ENCODE data around the gene PHF21B.
A peak's percentile ranks its signal among the peaks of the same experiment; 100 is the strongest.

PHF21B gene

DNA sequence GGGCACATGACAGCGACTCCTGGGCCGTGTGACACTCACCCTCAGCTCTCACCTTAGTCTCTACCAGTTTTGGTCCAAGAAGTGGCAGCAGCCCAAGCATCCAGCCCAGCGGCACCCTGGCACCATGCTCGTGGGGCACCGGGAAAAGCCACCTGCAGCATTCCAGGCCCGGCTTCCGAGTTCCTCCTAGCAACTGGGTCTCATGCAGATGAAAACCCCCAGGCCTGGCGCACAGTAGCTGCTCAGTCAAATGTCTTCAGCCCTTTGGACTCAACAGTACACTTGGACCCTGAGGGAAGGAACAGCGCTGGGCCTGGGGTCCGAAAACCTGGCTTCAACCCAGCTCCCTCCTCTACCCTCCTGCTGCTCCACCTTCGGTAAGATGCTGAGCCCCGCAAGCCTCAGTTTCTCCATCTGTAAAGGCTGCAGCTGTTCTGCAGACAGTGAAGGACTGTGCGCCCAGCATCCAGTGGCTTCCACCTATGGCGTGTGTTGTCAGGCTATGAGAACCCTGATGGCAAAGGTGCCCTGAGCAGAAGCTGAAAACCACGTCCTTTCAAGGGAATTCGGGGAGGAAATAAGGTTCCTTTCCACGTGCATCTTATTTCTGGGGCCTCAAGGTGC, 66.0 kb downstream of the PHF21B start (continued):
- TF ChIP-seq, protein P1, sequence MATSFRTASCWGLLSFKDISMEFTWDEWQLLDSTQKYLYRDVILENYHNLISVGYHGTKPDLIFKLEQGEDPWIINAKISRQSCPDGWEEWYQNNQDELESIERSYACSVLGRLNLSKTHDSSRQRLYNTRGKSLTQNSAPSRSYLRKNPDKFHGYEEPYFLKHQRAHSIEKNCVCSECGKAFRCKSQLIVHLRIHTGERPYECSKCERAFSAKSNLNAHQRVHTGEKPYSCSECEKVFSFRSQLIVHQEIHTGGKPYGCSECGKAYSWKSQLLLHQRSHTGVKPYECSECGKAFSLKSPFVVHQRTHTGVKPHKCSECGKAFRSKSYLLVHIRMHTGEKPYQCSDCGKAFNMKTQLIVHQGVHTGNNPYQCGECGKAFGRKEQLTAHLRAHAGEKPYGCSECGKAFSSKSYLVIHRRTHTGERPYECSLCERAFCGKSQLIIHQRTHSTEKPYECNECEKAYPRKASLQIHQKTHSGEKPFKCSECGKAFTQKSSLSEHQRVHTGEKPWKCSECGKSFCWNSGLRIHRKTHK (tag by site-specific recombination; IDR thresholded peaks at IDR 0.05): no peak
- TF ChIP-seq, protein P2, sequence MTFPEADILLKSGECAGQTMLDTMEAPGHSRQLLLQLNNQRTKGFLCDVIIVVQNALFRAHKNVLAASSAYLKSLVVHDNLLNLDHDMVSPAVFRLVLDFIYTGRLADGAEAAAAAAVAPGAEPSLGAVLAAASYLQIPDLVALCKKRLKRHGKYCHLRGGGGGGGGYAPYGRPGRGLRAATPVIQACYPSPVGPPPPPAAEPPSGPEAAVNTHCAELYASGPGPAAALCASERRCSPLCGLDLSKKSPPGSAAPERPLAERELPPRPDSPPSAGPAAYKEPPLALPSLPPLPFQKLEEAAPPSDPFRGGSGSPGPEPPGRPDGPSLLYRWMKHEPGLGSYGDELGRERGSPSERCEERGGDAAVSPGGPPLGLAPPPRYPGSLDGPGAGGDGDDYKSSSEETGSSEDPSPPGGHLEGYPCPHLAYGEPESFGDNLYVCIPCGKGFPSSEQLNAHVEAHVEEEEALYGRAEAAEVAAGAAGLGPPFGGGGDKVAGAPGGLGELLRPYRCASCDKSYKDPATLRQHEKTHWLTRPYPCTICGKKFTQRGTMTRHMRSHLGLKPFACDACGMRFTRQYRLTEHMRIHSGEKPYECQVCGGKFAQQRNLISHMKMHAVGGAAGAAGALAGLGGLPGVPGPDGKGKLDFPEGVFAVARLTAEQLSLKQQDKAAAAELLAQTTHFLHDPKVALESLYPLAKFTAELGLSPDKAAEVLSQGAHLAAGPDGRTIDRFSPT (tag by site-specific recombination; IDR thresholded peaks at IDR 0.05): no peak
- no peak for TF ChIP-seq IKZF3 (tag by site-specific recombination; IDR thresholded peaks at IDR 0.05)

DNA sequence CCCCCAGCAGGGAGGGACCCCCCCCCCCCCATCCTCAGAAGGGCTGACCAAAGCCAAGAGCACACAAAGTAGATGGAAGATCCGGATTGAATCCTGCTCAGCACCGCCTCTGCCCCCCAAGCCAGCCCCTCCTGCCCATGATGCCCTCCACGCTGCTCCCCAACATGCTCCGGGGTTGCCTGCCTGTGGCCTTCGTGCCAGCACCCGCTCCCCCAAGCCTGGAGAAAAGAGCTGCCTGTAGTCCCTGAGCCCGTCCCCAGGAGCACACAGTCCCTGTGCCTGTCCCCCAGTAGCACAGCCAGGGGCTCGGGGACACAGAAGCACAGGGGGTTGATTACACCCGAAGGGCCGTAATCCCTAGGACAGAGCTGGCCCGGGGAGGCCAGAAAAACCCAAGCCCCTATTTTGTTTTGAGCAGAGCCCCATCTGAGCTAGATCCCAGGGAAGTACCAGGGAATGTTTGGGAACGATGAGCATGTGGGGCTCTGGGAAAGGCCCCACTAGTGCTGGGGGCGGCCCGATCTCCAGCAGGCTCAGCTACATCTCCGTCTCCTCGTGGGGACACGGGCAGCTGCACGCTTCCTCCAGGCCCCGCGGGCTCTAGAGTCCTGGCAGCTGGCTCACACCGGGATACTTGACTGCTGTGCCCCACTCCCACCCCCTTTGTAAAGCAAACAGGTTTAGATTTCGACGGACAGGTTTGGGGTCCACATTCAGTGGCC, 66.7 kb downstream of the PHF21B start:
- TF ChIP-seq ZNF19 (tag by site-specific recombination; IDR thresholded peaks at IDR 0.05; ENCODE audit: low read depth) (no peak), GLIS2 (tag by site-specific recombination; IDR thresholded peaks at IDR 0.05) (peak; percentile 20; the same call in 1 of the 2 replicates), SP3 (tag by site-specific recombination; IDR thresholded peaks at IDR 0.05) (no peak), ZNF155 (tag by site-specific recombination; IDR thresholded peaks at IDR 0.05) (no peak)
- TF ChIP-seq, protein P3, sequence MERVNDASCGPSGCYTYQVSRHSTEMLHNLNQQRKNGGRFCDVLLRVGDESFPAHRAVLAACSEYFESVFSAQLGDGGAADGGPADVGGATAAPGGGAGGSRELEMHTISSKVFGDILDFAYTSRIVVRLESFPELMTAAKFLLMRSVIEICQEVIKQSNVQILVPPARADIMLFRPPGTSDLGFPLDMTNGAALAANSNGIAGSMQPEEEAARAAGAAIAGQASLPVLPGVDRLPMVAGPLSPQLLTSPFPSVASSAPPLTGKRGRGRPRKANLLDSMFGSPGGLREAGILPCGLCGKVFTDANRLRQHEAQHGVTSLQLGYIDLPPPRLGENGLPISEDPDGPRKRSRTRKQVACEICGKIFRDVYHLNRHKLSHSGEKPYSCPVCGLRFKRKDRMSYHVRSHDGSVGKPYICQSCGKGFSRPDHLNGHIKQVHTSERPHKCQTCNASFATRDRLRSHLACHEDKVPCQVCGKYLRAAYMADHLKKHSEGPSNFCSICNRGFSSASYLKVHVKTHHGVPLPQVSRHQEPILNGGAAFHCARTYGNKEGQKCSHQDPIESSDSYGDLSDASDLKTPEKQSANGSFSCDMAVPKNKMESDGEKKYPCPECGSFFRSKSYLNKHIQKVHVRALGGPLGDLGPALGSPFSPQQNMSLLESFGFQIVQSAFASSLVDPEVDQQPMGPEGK (tag by site-specific recombination; IDR thresholded peaks at IDR 0.05): no peak
- CTCF ChIA-PET: interaction anchor here (0.7 kb wide), 1 partner anchor 16 kb away, joined by 4 read pairs; no protein-coding TSS in a partner anchor
- POLR2A ChIA-PET: no interaction called here
- H3K36me3 ChIP-seq (ENCODE audit: control insufficient read depth in 2 of 2, insufficient read depth in 1 of 2, low read length in 2 of 2): no peaks in the 10 kb centered on the region
- no peak overlapping the region for H3K4me3 ChIP-seq (ENCODE audit: low read depth, low read length)
- no peak overlapping the region for H3K27ac ChIP-seq (ENCODE audit: extremely low read depth, low read depth, low read length)
- H3K4me1 ChIP-seq (ENCODE audit: control insufficient read depth, insufficient read depth, low read length): no peaks in the 10 kb centered on the region
- H3K9me3 ChIP-seq (ENCODE audit: control insufficient read depth, insufficient read depth, low read depth, low read length): no peaks in the 10 kb centered on the region

DNA sequence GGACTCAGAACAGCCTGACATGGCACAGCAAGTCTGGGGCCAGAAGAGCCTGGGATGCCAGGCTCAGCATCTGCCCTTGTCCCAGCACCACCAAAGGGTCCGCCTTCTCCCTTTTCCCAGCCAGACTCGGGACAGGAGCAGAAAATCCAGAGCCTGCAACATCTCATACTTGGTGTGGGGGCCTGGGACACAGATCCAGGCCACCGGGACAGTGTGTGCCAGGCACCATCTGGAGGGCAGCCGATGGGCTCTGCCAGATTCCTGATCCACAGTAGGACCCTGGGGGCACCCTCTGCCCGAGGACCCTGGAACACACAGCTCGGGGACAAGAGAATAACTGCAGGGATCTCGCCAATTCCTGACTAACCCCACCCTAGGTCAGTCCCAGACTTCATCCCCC, 67.7 kb downstream of the PHF21B start:
- ChIA-PET POLR2A (no interaction called here), CTCF (interaction anchor here (0.6 kb wide), 1 partner anchor 24 kb away, joined by 3 read pairs; no protein-coding TSS in a partner anchor)
- H3K4me3 ChIP-seq (ENCODE audit: low read depth, low read length): no peak overlapping the region
- no peaks in the 10 kb centered on the region for H3K9me3 ChIP-seq (ENCODE audit: control insufficient read depth, insufficient read depth, low read depth, low read length)
- H3K27ac ChIP-seq (ENCODE audit: extremely low read depth, low read depth, low read length): no peak overlapping the region
- no peaks in the 10 kb centered on the region for H3K4me1 ChIP-seq (ENCODE audit: control insufficient read depth, insufficient read depth, low read length)
- H3K36me3 ChIP-seq (ENCODE audit: control insufficient read depth in 2 of 2, insufficient read depth in 1 of 2, low read length in 2 of 2): no peaks in the 10 kb centered on the region
- TF ChIP-seq, protein P4, sequence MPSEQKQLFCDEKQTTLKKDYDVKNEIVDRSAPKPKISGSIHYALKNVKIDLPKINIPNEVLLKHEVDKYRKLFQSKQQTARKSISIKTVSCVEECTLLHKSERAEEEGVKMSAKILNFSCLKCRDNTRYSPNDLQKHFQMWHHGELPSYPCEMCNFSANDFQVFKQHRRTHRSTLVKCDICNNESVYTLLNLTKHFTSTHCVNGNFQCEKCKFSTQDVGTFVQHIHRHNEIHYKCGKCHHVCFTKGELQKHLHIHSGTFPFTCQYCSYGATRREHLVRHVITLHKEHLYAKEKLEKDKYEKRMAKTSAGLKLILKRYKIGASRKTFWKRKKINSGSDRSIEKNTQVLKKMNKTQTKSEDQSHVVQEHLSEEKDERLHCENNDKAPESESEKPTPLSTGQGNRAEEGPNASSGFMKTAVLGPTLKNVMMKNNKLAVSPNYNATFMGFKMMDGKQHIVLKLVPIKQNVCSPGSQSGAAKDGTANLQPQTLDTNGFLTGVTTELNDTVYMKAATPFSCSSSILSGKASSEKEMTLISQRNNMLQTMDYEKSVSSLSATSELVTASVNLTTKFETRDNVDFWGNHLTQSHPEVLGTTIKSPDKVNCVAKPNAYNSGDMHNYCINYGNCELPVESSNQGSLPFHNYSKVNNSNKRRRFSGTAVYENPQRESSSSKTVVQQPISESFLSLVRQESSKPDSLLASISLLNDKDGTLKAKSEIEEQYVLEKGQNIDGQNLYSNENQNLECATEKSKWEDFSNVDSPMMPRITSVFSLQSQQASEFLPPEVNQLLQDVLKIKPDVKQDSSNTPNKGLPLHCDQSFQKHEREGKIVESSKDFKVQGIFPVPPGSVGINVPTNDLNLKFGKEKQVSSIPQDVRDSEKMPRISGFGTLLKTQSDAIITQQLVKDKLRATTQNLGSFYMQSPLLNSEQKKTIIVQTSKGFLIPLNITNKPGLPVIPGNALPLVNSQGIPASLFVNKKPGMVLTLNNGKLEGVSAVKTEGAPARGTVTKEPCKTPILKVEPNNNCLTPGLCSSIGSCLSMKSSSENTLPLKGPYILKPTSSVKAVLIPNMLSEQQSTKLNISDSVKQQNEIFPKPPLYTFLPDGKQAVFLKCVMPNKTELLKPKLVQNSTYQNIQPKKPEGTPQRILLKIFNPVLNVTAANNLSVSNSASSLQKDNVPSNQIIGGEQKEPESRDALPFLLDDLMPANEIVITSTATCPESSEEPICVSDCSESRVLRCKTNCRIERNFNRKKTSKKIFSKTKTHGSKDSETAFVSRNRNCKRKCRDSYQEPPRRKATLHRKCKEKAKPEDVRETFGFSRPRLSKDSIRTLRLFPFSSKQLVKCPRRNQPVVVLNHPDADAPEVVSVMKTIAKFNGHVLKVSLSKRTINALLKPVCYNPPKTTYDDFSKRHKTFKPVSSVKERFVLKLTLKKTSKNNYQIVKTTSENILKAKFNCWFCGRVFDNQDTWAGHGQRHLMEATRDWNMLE (tag by site-specific recombination; conservative IDR thresholded peaks at IDR 0.05; ENCODE audit: low read depth): no peak
- no peak for TF ChIP-seq ZNF585B (tag by site-specific recombination; IDR thresholded peaks at IDR 0.05)
- TF ChIP-seq ZNF843 (tag by site-specific recombination; IDR thresholded peaks at IDR 0.05): no peak
- no peak for TF ChIP-seq ZNF530 (tag by site-specific recombination; IDR thresholded peaks at IDR 0.05; ENCODE audit: low read depth)
- no peak for TF ChIP-seq ZNF366 (tag by site-specific recombination; conservative IDR thresholded peaks at IDR 0.05)
- no peak for TF ChIP-seq ZNF211 (tag by site-specific recombination; IDR thresholded peaks at IDR 0.05; ENCODE audit: low read depth)
- TF ChIP-seq, protein P5, sequence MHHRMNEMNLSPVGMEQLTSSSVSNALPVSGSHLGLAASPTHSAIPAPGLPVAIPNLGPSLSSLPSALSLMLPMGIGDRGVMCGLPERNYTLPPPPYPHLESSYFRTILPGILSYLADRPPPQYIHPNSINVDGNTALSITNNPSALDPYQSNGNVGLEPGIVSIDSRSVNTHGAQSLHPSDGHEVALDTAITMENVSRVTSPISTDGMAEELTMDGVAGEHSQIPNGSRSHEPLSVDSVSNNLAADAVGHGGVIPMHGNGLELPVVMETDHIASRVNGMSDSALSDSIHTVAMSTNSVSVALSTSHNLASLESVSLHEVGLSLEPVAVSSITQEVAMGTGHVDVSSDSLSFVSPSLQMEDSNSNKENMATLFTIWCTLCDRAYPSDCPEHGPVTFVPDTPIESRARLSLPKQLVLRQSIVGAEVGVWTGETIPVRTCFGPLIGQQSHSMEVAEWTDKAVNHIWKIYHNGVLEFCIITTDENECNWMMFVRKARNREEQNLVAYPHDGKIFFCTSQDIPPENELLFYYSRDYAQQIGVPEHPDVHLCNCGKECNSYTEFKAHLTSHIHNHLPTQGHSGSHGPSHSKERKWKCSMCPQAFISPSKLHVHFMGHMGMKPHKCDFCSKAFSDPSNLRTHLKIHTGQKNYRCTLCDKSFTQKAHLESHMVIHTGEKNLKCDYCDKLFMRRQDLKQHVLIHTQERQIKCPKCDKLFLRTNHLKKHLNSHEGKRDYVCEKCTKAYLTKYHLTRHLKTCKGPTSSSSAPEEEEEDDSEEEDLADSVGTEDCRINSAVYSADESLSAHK (tag by site-specific recombination; IDR thresholded peaks at IDR 0.05): no peak
- TF ChIP-seq, protein P6, sequence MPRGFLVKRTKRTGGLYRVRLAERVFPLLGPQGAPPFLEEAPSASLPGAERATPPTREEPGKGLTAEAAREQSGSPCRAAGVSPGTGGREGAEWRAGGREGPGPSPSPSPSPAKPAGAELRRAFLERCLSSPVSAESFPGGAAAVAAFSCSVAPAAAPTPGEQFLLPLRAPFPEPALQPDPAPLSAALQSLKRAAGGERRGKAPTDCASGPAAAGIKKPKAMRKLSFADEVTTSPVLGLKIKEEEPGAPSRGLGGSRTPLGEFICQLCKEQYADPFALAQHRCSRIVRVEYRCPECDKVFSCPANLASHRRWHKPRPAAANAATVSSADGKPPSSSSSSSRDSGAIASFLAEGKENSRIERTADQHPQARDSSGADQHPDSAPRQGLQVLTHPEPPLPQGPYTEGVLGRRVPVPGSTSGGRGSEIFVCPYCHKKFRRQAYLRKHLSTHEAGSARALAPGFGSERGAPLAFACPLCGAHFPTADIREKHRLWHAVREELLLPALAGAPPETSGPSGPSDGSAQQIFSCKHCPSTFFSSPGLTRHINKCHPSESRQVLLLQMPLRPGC (tag by site-specific recombination; IDR thresholded peaks at IDR 0.05): no peak

Measured in HEK293 (cell line).